Measurements from ENCODE around the gene FAM177B.

Gene FAM177B

DNA sequence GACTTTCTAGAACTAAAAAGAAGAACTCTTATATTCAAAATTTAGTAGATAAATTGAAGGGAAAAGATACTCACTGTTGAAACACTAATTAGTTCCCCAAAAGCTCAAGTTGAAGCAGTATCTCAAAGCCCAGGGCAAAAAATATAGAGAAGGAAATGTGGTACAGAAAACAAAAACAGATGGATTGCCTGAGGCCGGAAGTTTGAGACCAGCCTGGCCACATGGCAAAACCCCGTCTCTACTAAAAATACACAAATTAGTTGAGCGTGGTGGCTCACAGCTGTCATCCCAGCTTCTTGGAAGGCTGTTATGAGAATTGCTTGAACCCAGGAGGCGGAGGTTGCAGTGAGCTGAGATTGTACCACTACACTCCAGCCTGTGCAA, 36.0 kb downstream of the FAM177B start:
- Histone ChIP-seq H3K4ac (ENCODE audit: low read depth in 1 of 2, low read length in 2 of 2) (no peak overlapping the region), H2BK12ac (ENCODE audit: low read length in 2 of 2) (no peak overlapping the region), H3K4me2 (ENCODE audit: low read length, poor library complexity, severe bottlenecking) (no peak overlapping the region), H3K27ac (ENCODE audit: low read length, poor library complexity, severe bottlenecking) (no peak overlapping the region), H3K23ac (ENCODE audit: low read length in 2 of 2) (no peak overlapping the region), H3K4me3 (ENCODE audit: insufficient read depth in 1 of 2, low read depth in 1 of 2, low read length in 2 of 2) (no peak overlapping the region), H3K4me1 (ENCODE audit: control insufficient read depth, insufficient read depth, low read depth, low read length) (no peaks in the 10 kb centered on the region), H2BK120ac (ENCODE audit: low read depth, low read length) (no peak overlapping the region), H3K27me3 (ENCODE audit: control insufficient read depth in 1 of 2, insufficient read depth in 1 of 2, low read length in 2 of 2) (no peaks in the 10 kb centered on the region), H2AFZ (ENCODE audit: low read depth, low read length) (no peak overlapping the region), H2BK15ac (ENCODE audit: low read depth, poor library complexity, severe bottlenecking) (no peak overlapping the region), H3K79me1 (replicated peaks; ENCODE audit: low read length, poor library complexity, severe bottlenecking) (no peaks in the 10 kb centered on the region), H3K14ac (ENCODE audit: low read length in 2 of 2) (no peak overlapping the region), H3K18ac (ENCODE audit: low read depth in 1 of 2, low read length in 2 of 2) (no peak overlapping the region), H3K9me3 (ENCODE audit: control insufficient read depth, low read length) (peaks cover 8% of the 10 kb centered on the region), H4K8ac (ENCODE audit: low read length) (no peak overlapping the region), H2AK5ac (ENCODE audit: low read length, severe bottlenecking) (no peak overlapping the region), H4K91ac (ENCODE audit: low read length) (no peak overlapping the region), H3K36me3 (ENCODE audit: control insufficient read depth in 1 of 2, insufficient read depth in 2 of 2, low read depth in 1 of 2, low read length in 2 of 2) (no peaks in the 10 kb centered on the region), H3K9ac (ENCODE audit: low read length) (no peak overlapping the region), H2BK5ac (ENCODE audit: low read depth, low read length, poor library complexity, severe bottlenecking) (no peak overlapping the region)
- WGBS, result 100% methylated on average over 2 of the region's 4 CpGs
- no peak for DNase-seq

DNA sequence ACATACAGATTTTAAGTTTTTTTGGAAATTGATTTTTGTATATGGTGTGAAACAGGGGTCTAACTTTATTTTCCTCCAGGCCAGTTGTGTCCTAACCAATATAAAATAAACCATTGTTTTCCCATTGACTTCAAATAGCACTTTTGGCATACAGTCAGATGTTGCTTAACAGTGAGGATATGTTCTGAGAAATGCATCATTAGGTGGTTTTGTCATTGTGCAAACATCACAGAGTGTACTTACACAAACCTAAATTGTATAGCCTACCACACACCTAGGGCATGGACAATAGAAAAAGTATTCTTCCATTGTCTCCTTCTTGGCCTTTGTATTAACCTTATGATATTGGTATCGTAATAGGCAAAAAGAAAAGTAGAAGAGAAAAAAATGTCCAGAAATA, 40.5 kb downstream of the FAM177B start:
- Histone ChIP-seq H2BK12ac (ENCODE audit: low read length in 2 of 2) (no peak overlapping the region), H3K14ac (ENCODE audit: low read length in 2 of 2) (no peak overlapping the region), H3K79me1 (replicated peaks; ENCODE audit: low read length, poor library complexity, severe bottlenecking) (no peaks in the 10 kb centered on the region), H4K8ac (ENCODE audit: low read length) (no peak overlapping the region), H3K4me2 (ENCODE audit: low read length, poor library complexity, severe bottlenecking) (no peak overlapping the region), H2BK120ac (ENCODE audit: low read depth, low read length) (no peak overlapping the region), H2AK5ac (ENCODE audit: low read length, severe bottlenecking) (no peak overlapping the region), H3K9me3 (ENCODE audit: control insufficient read depth, low read length) (no peaks in the 10 kb centered on the region), H3K9ac (ENCODE audit: low read length) (no peak overlapping the region), H4K91ac (ENCODE audit: low read length) (no peak overlapping the region), H3K4me1 (ENCODE audit: control insufficient read depth, insufficient read depth, low read depth, low read length) (no peaks in the 10 kb centered on the region), H2AFZ (ENCODE audit: low read depth, low read length) (no peak overlapping the region), H3K27ac (ENCODE audit: low read length, poor library complexity, severe bottlenecking) (no peak overlapping the region), H3K18ac (ENCODE audit: low read depth in 1 of 2, low read length in 2 of 2) (no peak overlapping the region), H2BK15ac (ENCODE audit: low read depth, poor library complexity, severe bottlenecking) (no peak overlapping the region), H3K4ac (ENCODE audit: low read depth in 1 of 2, low read length in 2 of 2) (no peak overlapping the region), H2BK5ac (ENCODE audit: low read depth, low read length, poor library complexity, severe bottlenecking) (no peak overlapping the region), H3K4me3 (ENCODE audit: insufficient read depth in 1 of 2, low read depth in 1 of 2, low read length in 2 of 2) (no peak overlapping the region), H3K23ac (ENCODE audit: low read length in 2 of 2) (no peak overlapping the region), H3K27me3 (ENCODE audit: control insufficient read depth in 1 of 2, insufficient read depth in 1 of 2, low read length in 2 of 2) (no peaks in the 10 kb centered on the region), H3K36me3 (ENCODE audit: control insufficient read depth in 1 of 2, insufficient read depth in 2 of 2, low read depth in 1 of 2, low read length in 2 of 2) (no peaks in the 10 kb centered on the region)
- DNase-seq, result peak; percentile 17
- no CpG with 5 or more reads among the region's 1 CpG for WGBS

DNA sequence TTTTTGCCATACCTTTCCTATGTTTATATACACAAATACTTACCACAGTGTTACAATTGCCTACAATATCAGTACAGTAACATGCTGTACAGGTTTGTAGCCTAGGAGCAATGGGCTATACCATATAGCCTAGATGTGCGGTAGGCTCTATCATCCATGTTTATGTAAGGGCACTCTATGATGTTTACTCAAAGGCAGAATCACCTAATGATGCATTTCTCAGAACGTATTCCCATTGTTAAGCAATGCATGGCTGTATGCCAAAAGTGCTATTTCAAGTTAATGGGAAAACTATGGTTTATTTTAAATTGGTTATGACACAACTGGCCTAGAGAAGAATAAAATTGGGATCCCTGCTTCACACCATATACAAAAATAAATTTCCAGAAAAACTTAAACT, 41.0 kb downstream of the FAM177B start:
- Histone ChIP-seq H4K91ac (ENCODE audit: low read length) (no peak overlapping the region), H3K79me1 (replicated peaks; ENCODE audit: low read length, poor library complexity, severe bottlenecking) (no peaks in the 10 kb centered on the region), H3K4me3 (ENCODE audit: insufficient read depth in 1 of 2, low read depth in 1 of 2, low read length in 2 of 2) (no peak overlapping the region), H3K9ac (ENCODE audit: low read length) (no peak overlapping the region), H3K36me3 (ENCODE audit: control insufficient read depth in 1 of 2, insufficient read depth in 2 of 2, low read depth in 1 of 2, low read length in 2 of 2) (no peaks in the 10 kb centered on the region), H2AK5ac (ENCODE audit: low read length, severe bottlenecking) (no peak overlapping the region), H3K23ac (ENCODE audit: low read length in 2 of 2) (no peak overlapping the region), H4K8ac (ENCODE audit: low read length) (no peak overlapping the region), H2BK15ac (ENCODE audit: low read depth, poor library complexity, severe bottlenecking) (no peak overlapping the region), H2BK5ac (ENCODE audit: low read depth, low read length, poor library complexity, severe bottlenecking) (no peak overlapping the region), H3K4me2 (ENCODE audit: low read length, poor library complexity, severe bottlenecking) (no peak overlapping the region), H3K18ac (ENCODE audit: low read depth in 1 of 2, low read length in 2 of 2) (no peak overlapping the region), H2BK12ac (ENCODE audit: low read length in 2 of 2) (no peak overlapping the region), H3K4me1 (ENCODE audit: control insufficient read depth, insufficient read depth, low read depth, low read length) (no peaks in the 10 kb centered on the region), H3K9me3 (ENCODE audit: control insufficient read depth, low read length) (no peaks in the 10 kb centered on the region), H3K4ac (ENCODE audit: low read depth in 1 of 2, low read length in 2 of 2) (no peak overlapping the region), H2AFZ (ENCODE audit: low read depth, low read length) (no peak overlapping the region), H3K27me3 (ENCODE audit: control insufficient read depth in 1 of 2, insufficient read depth in 1 of 2, low read length in 2 of 2) (no peaks in the 10 kb centered on the region), H3K14ac (ENCODE audit: low read length in 2 of 2) (no peak overlapping the region), H2BK120ac (ENCODE audit: low read depth, low read length) (no peak overlapping the region), H3K27ac (ENCODE audit: low read length, poor library complexity, severe bottlenecking) (no peak overlapping the region)
- peak; percentile 16 for DNase-seq
- 78% methylated on average over 1 of the region's 2 CpGs for WGBS

DNA sequence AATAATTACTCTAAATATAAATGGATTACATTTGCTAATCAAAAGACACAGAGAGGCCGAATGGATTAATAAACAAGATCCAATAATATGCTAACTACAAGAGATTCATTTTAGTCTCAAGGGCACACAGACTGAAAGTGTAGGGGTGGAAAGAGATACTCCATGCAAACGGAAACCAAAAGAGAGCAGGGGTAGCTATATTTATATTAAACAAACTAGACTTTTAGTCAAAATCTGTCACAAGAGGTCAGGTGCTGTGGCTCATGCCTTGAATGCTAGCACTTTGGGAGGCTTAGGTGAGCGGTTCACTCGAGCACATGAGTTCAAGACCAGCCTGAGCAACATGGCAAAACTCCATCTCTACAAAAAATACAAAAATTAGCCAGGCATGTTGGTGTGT, 44.2 kb downstream of the FAM177B start:
- no peak for DNase-seq
- H2BK120ac ChIP-seq (ENCODE audit: low read depth, low read length), result no peak overlapping the region
- WGBS, result no CpG with 5 or more reads among the region's 4 CpGs

More for the DNA sequence above, 44.2 kb downstream of the FAM177B start:
- Histone ChIP-seq H2BK15ac (ENCODE audit: low read depth, poor library complexity, severe bottlenecking) (no peak overlapping the region), H3K9me3 (ENCODE audit: control insufficient read depth, low read length) (no peaks in the 10 kb centered on the region), H3K4ac (ENCODE audit: low read depth in 1 of 2, low read length in 2 of 2) (no peak overlapping the region), H3K9ac (ENCODE audit: low read length) (no peak overlapping the region), H2BK5ac (ENCODE audit: low read depth, low read length, poor library complexity, severe bottlenecking) (no peak overlapping the region), H4K8ac (ENCODE audit: low read length) (no peak overlapping the region), H3K27me3 (ENCODE audit: control insufficient read depth in 1 of 2, insufficient read depth in 1 of 2, low read length in 2 of 2) (peaks cover 0 to 9% of the 10 kb centered on the region in 2 experiments), H3K23ac (ENCODE audit: low read length in 2 of 2) (no peak overlapping the region), H3K18ac (ENCODE audit: low read depth in 1 of 2, low read length in 2 of 2) (no peak overlapping the region), H3K4me2 (ENCODE audit: low read length, poor library complexity, severe bottlenecking) (no peak overlapping the region), H3K79me1 (replicated peaks; ENCODE audit: low read length, poor library complexity, severe bottlenecking) (no peaks in the 10 kb centered on the region), H3K14ac (ENCODE audit: low read length in 2 of 2) (no peak overlapping the region), H2BK12ac (ENCODE audit: low read length in 2 of 2) (no peak overlapping the region), H2AK5ac (ENCODE audit: low read length, severe bottlenecking) (no peak overlapping the region), H3K36me3 (ENCODE audit: control insufficient read depth in 1 of 2, insufficient read depth in 2 of 2, low read depth in 1 of 2, low read length in 2 of 2) (no peaks in the 10 kb centered on the region), H3K4me1 (ENCODE audit: control insufficient read depth, insufficient read depth, low read depth, low read length) (peaks cover under 1% of the 10 kb centered on the region), H3K27ac (ENCODE audit: low read length, poor library complexity, severe bottlenecking) (no peak overlapping the region), H2AFZ (ENCODE audit: low read depth, low read length) (no peak overlapping the region), H4K91ac (ENCODE audit: low read length) (no peak overlapping the region), H3K4me3 (ENCODE audit: insufficient read depth in 1 of 2, low read depth in 1 of 2, low read length in 2 of 2) (no peak overlapping the region)
